Brain microvascular endothelial cell (primary cell): Measurements from ENCODE around the gene PPP3CA.

ENCODE experiments used
- DNase-seq: peaks from one replicate; pipeline ENCODE4 v3.0.0-alpha.2; 2020
- H3K27ac ChIP-seq: fragments of 250-450 bp; sonication (Bioruptor Pico); 2 replicates; pipeline ENCODE4 v1.5.1; 2020; ENCODE audit warnings: mild to moderate bottlenecking, moderate library complexity
- H3K27me3 ChIP-seq: fragments of 250-450 bp; sonication (Bioruptor Pico); replicated peaks from 2 replicates; pipeline ENCODE4 v1.5.1; 2020; ENCODE audit warnings: mild to moderate bottlenecking
- H3K36me3 ChIP-seq: fragments of 250-450 bp; sonication (Bioruptor Pico); replicated peaks from 2 replicates; pipeline ENCODE4 v1.5.1; 2020; ENCODE audit warnings: mild to moderate bottlenecking
- H3K4me3 ChIP-seq: 2 replicates; pipeline ENCODE4 v1.5.1; 2011; ENCODE audit warnings: low read depth, mild to moderate bottlenecking, control low read depth, low read length, moderate library complexity
- in situ Hi-C: cut with HindIII; loops from 2 replicates; pipeline ENCODE4 v1.10.0; 2017; ENCODE audit warnings: low sequenced_read_pairs, low pct_ligation_motif_present
- TF ChIP-seq, protein P1 (sequence below): IDR thresholded peaks from 2 replicates; pipeline ENCODE4 v1.5.1; 2011; ENCODE audit warnings: low read depth, mild to moderate bottlenecking, moderate library complexity, low read length, control low read depth, inconsistent platforms; ENCODE audit errors: missing control alignments

The PPP3CA gene

DNA sequence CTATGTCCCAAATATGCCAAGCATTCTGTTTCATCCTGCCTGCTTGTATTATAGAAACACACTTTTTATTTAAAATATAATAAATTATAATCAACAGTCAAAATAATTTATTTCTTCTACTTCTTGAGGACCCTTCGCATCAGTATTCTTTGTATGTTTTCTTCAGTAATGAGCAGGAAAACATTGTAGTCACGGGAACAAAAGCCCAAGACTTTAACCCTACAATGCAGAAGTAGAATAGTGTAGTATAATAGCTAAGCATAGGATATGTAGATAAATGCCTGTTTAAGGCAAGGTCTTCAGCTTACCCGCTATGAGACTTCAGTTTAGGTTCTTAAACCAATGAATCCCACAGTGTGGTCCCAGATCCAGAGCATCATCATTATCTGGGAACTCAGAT lies 156.6 kb downstream of the PPP3CA start:
- no peak for DNase-seq
- TF ChIP-seq, protein P1, sequence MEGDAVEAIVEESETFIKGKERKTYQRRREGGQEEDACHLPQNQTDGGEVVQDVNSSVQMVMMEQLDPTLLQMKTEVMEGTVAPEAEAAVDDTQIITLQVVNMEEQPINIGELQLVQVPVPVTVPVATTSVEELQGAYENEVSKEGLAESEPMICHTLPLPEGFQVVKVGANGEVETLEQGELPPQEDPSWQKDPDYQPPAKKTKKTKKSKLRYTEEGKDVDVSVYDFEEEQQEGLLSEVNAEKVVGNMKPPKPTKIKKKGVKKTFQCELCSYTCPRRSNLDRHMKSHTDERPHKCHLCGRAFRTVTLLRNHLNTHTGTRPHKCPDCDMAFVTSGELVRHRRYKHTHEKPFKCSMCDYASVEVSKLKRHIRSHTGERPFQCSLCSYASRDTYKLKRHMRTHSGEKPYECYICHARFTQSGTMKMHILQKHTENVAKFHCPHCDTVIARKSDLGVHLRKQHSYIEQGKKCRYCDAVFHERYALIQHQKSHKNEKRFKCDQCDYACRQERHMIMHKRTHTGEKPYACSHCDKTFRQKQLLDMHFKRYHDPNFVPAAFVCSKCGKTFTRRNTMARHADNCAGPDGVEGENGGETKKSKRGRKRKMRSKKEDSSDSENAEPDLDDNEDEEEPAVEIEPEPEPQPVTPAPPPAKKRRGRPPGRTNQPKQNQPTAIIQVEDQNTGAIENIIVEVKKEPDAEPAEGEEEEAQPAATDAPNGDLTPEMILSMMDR: no peak
- H3K36me3 ChIP-seq: no peaks in the 10 kb centered on the region
- H3K4me3 ChIP-seq: no peak overlapping the region
- H3K27ac ChIP-seq: no peak overlapping the region
- no peaks in the 10 kb centered on the region for H3K27me3 ChIP-seq
- in situ Hi-C loops: no loop called here

DNA sequence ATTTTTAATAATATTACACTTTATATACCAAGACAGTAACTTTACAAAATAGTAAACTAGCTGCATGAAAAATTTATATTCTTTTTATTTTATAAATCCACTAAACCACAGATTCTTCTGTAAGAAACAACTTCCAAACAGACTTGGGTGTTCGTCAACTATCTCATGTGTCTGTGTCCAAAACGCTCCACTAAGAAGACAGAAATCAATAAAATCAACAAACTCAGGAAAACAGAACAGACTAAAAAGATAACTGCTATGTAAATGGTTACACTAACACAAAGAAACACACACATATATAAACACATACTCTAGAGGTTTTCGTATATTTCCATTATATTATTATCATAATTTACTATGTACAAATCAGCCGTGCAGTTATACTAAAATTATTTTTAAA lies 158.4 kb downstream of the PPP3CA start:
- in situ Hi-C loops: no loop called here
- no peak overlapping the region for H3K4me3 ChIP-seq
- TF ChIP-seq, protein P1: no peak
- no peak for DNase-seq
- no peaks in the 10 kb centered on the region for H3K27me3 ChIP-seq
- no peak overlapping the region for H3K27ac ChIP-seq
- no peaks in the 10 kb centered on the region for H3K36me3 ChIP-seq

- TF ChIP-seq, protein P1: no peak
- H3K36me3 ChIP-seq: no peaks in the 10 kb centered on the region
- in situ Hi-C loops: no loop called here
- H3K27ac ChIP-seq: no peak overlapping the region
- H3K4me3 ChIP-seq: no peak overlapping the region
- H3K27me3 ChIP-seq: no peaks in the 10 kb centered on the region
- no peak for DNase-seq
Measured at GRCh38 chr4:101187841-101188240, 159.5 kb downstream of the PPP3CA start.

GRCh38 chr4:101186567-101187184 lies 160.7 kb downstream of the PPP3CA start:
- Histone ChIP-seq H3K27me3 (no peaks in the 10 kb centered on the region), H3K4me3 (no peak overlapping the region), H3K36me3 (no peaks in the 10 kb centered on the region), H3K27ac (no peak overlapping the region)
- no peak for DNase-seq
- in situ Hi-C loops: no loop called here
- TF ChIP-seq, protein P1: no peak

- Histone ChIP-seq H3K36me3 (no peaks in the 10 kb centered on the region), H3K27ac (no peak overlapping the region), H3K27me3 (no peaks in the 10 kb centered on the region), H3K4me3 (no peak overlapping the region)
- in situ Hi-C loops: no loop called here
- TF ChIP-seq, protein P1: no peak
- DNase-seq: no peak
Measured at GRCh38 chr4:101184668-101185067, 162.7 kb downstream of the PPP3CA start.
